ENCODE data around the gene VNN1. TPM values are rescaled to one million over a fixed set of nuclear protein-coding genes. Genes with fewer than 3 reads are reported as not detected.

VNN1 gene, protein sequence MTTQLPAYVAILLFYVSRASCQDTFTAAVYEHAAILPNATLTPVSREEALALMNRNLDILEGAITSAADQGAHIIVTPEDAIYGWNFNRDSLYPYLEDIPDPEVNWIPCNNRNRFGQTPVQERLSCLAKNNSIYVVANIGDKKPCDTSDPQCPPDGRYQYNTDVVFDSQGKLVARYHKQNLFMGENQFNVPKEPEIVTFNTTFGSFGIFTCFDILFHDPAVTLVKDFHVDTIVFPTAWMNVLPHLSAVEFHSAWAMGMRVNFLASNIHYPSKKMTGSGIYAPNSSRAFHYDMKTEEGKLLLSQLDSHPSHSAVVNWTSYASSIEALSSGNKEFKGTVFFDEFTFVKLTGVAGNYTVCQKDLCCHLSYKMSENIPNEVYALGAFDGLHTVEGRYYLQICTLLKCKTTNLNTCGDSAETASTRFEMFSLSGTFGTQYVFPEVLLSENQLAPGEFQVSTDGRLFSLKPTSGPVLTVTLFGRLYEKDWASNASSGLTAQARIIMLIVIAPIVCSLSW
- not detected for total RNA-seq
- not detected for polyA plus RNA-seq
- 0 reads per million in 6 experiments for total RNA-seq

GRCh38 chr6:132713352-132714134 is at the start of gene VNN1:
Gene VNN1, minus strand, starts transcription at chr6:132714055. Its CDS starts 20 bp downstream, at chr6:132714035.
- POLR2A ChIA-PET = no interaction called here
- DNase-seq (no peak), ATAC-seq (no peak)
- peaks cover 0 to 2% (median 0%) of the 10 kb centered on the region in 9 donors for H3K9me3 Mint-ChIP-seq
- H3K4me1 Mint-ChIP-seq = peaks cover 0 to 7% (median 1%) of the 10 kb centered on the region in 4 donors
- no peaks in the 10 kb centered on the region for H3K36me3 Mint-ChIP-seq
- H3K27ac Mint-ChIP-seq = no peak within 1 kb of the TSS
- H3K27me3 Mint-ChIP-seq = peaks cover 4 to 17% (median 13%) of the 10 kb centered on the region in 5 donors
- no peak within 1 kb of the TSS for H3K4me3 Mint-ChIP-seq

DNA sequence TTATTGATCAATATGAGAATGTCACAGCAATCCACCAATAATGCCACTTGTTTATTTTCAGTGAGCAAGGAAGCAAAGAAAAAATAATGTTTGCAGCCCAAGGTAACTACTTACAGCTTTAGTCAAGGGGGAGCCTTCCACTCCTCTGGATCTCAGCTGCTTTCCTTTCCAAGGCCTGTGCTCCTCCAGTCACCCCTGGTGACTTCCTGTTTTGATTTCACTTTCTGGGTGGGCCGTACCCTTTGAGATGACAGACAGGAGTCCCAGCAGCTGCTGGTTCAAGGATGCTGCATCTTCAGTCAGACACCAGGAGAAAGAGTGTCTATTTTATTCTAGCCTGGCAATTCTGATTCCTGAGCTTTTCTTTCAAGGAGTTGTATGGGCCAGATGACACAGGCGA is 49.4 kb upstream of the VNN1 start:
- DNase-seq (peak in 9 of 10 donors; percentile 43 to 80 (median 57)), ATAC-seq (peak; percentile 98 to 99)
- POLR2A ChIA-PET = interaction anchor here (0.5 to 7.9 kb wide), 9 partner anchors 10 to 893 kb away, joined by 3 to 94 read pairs (median 4); partner anchors contain the start of genes RPS12, SLC18B1 and STX7
- Mint-ChIP-seq H3K9me3 (no peaks in the 10 kb centered on the region), H3K27me3 (no peaks in the 10 kb centered on the region), H3K36me3 (peaks cover 0 to 25% (median 12%) of the 10 kb centered on the region in 3 donors), H3K27ac (peak overlapping the region; percentile 84 to 98 (median 96)), H3K4me1 (peaks cover 13 to 62% (median 49%) of the 10 kb centered on the region in 4 donors), H3K4me3 (peak overlapping the region; percentile 78 to 94 (median 86))

GRCh38 chr6:132760256-132760655 is 46.4 kb upstream of the VNN1 start:
- Mint-ChIP-seq H3K9me3 (no peaks in the 10 kb centered on the region), H3K27ac (peak overlapping the region in 4 of 10 donors; percentile 7 to 41 (median 28))
- POLR2A ChIA-PET = interaction anchor here (1.3 kb wide), 1 partner anchor 55 kb away, joined by 4 read pairs; the partner anchor contains the start of gene RPS12

GRCh38 chr6:132758689-132759088 is 44.8 kb upstream of the VNN1 start:
- Mint-ChIP-seq H3K9me3 (no peaks in the 10 kb centered on the region), H3K27me3 (no peaks in the 10 kb centered on the region), H3K4me1 (peaks cover 11 to 49% (median 38%) of the 10 kb centered on the region in 4 donors), H3K27ac (peak overlapping the region in 3 of 10 donors; percentile 32 to 48 (median 45)), H3K36me3 (peaks cover 0 to 44% (median 20%) of the 10 kb centered on the region in 3 donors), H3K4me3 (no peak overlapping the region)
- no peak for DNase-seq
- no peak for ATAC-seq
- POLR2A ChIA-PET = interaction anchor here (0.6 kb wide), 1 partner anchor 42 kb away, joined by 3 read pairs; no protein-coding TSS in a partner anchor

More at GRCh38 chr6:132760256-132760655, 46.4 kb upstream of the VNN1 start:
- Mint-ChIP-seq H3K4me3 (peak overlapping the region in 6 of 10 donors; percentile 2 to 59 (median 14)), H3K27me3 (no peaks in the 10 kb centered on the region), H3K4me1 (peaks cover 16 to 60% (median 49%) of the 10 kb centered on the region in 4 donors), H3K36me3 (peaks cover 0 to 31% (median 16%) of the 10 kb centered on the region in 3 donors)
- ATAC-seq (no peak), DNase-seq (no peak)

DNA sequence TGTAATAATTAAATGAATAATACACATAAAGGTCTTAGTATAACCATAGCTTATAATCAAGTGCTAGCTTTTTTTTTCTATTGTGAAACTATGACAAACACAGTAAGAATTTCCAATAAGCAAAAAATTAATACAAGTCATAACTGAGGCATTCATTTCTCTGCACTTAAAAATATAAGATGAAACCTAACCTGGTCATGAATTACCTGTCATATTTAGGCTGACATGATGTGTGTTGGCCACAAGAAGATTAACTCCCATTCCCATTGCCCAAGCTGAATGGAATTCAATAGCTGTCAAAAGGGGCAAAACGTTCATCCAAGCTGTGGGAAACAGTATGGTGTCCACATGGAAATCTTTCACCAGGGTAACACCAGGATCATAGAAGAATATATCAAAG is 38.4 kb upstream of the VNN1 start:
- H3K4me3 Mint-ChIP-seq = no peak overlapping the region
- H3K9me3 Mint-ChIP-seq = no peaks in the 10 kb centered on the region
- H3K4me1 Mint-ChIP-seq = peaks cover 6 to 24% (median 12%) of the 10 kb centered on the region in 4 donors
- POLR2A ChIA-PET = interaction anchor here (2.0 kb wide), 1 partner anchor 13 kb away, joined by 5 read pairs; no protein-coding TSS in a partner anchor
- H3K36me3 Mint-ChIP-seq = peaks cover 0 to 75% (median 54%) of the 10 kb centered on the region in 3 donors
- ATAC-seq (no peak), DNase-seq (no peak)
- no peaks in the 10 kb centered on the region for H3K27me3 Mint-ChIP-seq
- H3K27ac Mint-ChIP-seq = peak overlapping the region in 2 of 10 donors; percentile 3 to 27

DNA sequence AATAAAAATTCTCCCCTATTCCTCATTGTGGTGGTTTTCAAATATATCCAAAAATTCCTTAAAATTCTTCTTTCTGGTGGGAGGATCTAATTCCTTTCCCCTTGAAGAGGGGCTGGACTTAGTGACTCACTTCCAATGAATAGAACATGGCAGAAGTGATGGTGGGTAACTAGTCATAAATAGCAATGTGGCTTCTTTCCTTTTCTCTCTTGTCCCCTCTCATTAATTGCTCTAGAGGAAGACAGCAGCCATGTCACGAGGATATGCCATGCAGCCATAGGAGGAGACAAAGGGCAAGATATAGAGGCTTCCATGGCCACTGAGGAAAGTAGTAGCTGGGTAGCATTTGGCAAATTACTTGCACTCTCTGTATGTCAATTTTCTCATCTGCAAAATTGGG is 38.0 kb upstream of the VNN1 start:
- Mint-ChIP-seq H3K9me3 (no peaks in the 10 kb centered on the region), H3K36me3 (peaks cover 3 to 79% (median 58%) of the 10 kb centered on the region in 3 donors), H3K4me3 (no peak overlapping the region), H3K27me3 (no peaks in the 10 kb centered on the region), H3K27ac (peak overlapping the region in 2 of 10 donors; percentile 39 to 54), H3K4me1 (peaks cover 6 to 24% (median 13%) of the 10 kb centered on the region in 4 donors)
- POLR2A ChIA-PET = interaction anchor here (2.0 kb wide), 1 partner anchor 13 kb away, joined by 5 read pairs; no protein-coding TSS in a partner anchor
- DNase-seq = no peak
- ATAC-seq = no peak

- H3K27me3 Mint-ChIP-seq = no peaks in the 10 kb centered on the region
- POLR2A ChIA-PET = no interaction called here
- no peaks in the 10 kb centered on the region for H3K9me3 Mint-ChIP-seq
- ATAC-seq (no peak), DNase-seq (no peak)
- peak overlapping the region in 4 of 10 donors; percentile 28 to 59 (median 48) for H3K27ac Mint-ChIP-seq
- peaks cover 6 to 24% (median 13%) of the 10 kb centered on the region in 4 donors for H3K4me1 Mint-ChIP-seq
- H3K4me3 Mint-ChIP-seq = peak overlapping the region in 1 of 10 donors; percentile 31
- peaks cover 7 to 85% (median 64%) of the 10 kb centered on the region in 3 donors for H3K36me3 Mint-ChIP-seq
Measured at GRCh38 chr6:132751306-132751705, 37.5 kb upstream of the VNN1 start.

GRCh38 chr6:132750455-132751248 is 36.8 kb upstream of the VNN1 start:
- H3K27ac Mint-ChIP-seq = peak overlapping the region in 3 of 10 donors; percentile 22 to 61 (median 54)
- POLR2A ChIA-PET = no interaction called here
- H3K27me3 Mint-ChIP-seq = no peaks in the 10 kb centered on the region
- H3K9me3 Mint-ChIP-seq = peaks cover 0 to 1% (median 0%) of the 10 kb centered on the region in 9 donors
- DNase-seq (no peak), ATAC-seq (no peak)
- H3K4me3 Mint-ChIP-seq = peak overlapping the region in 1 of 10 donors; percentile 19
- peaks cover 13 to 89% (median 69%) of the 10 kb centered on the region in 3 donors for H3K36me3 Mint-ChIP-seq
- H3K4me1 Mint-ChIP-seq = peaks cover 5 to 27% (median 12%) of the 10 kb centered on the region in 4 donors

DNA sequence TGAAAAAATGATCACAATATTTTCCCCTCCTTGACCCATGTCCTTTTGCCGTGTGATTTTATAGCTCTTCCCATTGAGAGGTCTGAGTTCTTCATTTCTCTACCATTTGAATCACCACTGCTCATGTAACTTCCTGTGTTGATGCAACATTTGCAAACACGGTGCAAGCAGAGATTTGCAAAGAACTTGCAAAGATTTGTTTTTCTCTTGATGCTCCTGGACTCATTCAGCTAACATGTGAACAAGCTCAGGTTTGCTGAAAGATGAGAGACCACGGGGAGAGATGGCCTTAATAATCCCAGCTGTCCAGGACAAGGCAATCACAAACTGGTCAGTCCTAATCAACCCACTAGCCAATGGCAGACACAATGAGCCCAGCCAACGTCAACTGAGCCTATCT is 35.3 kb upstream of the VNN1 start:
- Mint-ChIP-seq H3K4me1 (peaks cover 8 to 30% (median 12%) of the 10 kb centered on the region in 4 donors), H3K9me3 (peaks cover 0 to 7% (median 0%) of the 10 kb centered on the region in 9 donors), H3K4me3 (no peak overlapping the region), H3K36me3 (peaks cover 25 to 91% (median 80%) of the 10 kb centered on the region in 3 donors), H3K27ac (peak overlapping the region in 5 of 10 donors; percentile 3 to 42 (median 5)), H3K27me3 (no peaks in the 10 kb centered on the region)
- no peak for ATAC-seq
- POLR2A ChIA-PET = no interaction called here
- no peak for DNase-seq

DNA sequence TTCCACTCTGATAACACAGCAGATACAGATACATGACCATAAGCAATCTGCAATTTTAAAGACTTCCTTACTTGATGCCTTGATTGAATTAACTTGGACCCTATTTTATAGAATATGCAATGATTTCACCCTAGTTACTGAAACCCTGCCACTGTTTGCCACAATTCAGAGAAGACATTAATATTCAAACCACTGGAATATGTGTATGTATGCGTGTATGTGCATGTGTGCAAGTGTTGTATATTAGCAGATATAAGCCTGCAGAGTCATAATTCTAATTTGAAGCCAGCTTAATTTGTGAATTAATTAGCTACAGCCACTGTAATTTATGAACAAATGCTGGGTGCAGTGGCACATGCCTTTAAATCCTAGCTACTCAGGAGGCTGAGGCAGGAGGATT is 34.6 kb upstream of the VNN1 start:
- Mint-ChIP-seq H3K36me3 (peaks cover 32 to 91% (median 84%) of the 10 kb centered on the region in 3 donors), H3K4me1 (peaks cover 8 to 30% (median 12%) of the 10 kb centered on the region in 4 donors), H3K4me3 (no peak overlapping the region), H3K9me3 (peaks cover 0 to 7% (median 0%) of the 10 kb centered on the region in 9 donors), H3K27ac (peak overlapping the region in 1 of 10 donors; percentile 51), H3K27me3 (no peaks in the 10 kb centered on the region)
- POLR2A ChIA-PET = no interaction called here
- ATAC-seq (no peak), DNase-seq (no peak)

DNA sequence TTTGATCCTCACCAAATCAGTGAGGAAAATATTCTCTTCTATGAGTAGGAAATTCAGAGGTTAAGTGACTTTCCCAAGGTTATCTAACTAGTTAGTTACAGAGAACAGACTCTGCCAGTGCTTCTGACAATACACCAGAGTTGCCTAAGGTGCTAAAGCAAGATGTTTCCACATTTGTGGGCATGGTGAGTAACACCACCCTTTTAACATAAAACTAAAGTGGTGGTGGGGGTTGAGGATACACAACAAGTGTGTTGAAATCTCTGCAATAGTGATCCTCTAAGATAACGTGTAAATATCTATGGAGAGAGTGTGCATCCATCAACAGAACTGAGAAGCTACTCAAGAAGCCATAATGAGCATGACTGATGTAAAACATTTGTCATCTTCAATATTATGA is 32.2 kb upstream of the VNN1 start:
- no peak for ATAC-seq
- peaks cover 0 to 18% (median 9%) of the 10 kb centered on the region in 9 donors for H3K9me3 Mint-ChIP-seq

More for the DNA sequence above, 32.2 kb upstream of the VNN1 start:
- Mint-ChIP-seq H3K4me3 (no peak overlapping the region), H3K36me3 (peaks cover 41 to 90% (median 89%) of the 10 kb centered on the region in 3 donors), H3K4me1 (peaks cover 3 to 28% (median 7%) of the 10 kb centered on the region in 4 donors), H3K27ac (no peak overlapping the region), H3K27me3 (no peaks in the 10 kb centered on the region)
- no peak for DNase-seq
- POLR2A ChIA-PET = no interaction called here
